Mucosa of rectum (tissue), 2 donors: Measurements from ENCODE around the gene TAS2R50.

ENCODE experiments used
- H3K27ac ChIP-seq, 2 donors: one replicate each; pipeline ENCODE4 v1.7.0; 2013; ENCODE audit warnings: inconsistent platforms in 2 of 2, low read depth in 2 of 2, low read length in 2 of 2
- H3K27me3 ChIP-seq, 2 donors: one replicate each; pipeline ENCODE4 v1.7.0; 2013; ENCODE audit warnings: low read length in 2 of 2; ENCODE audit not compliant: control insufficient read depth in 2 of 2, insufficient read depth in 2 of 2
- H3K36me3 ChIP-seq, 2 donors: one replicate each; pipeline ENCODE4 v1.7.0; 2013; ENCODE audit warnings: low read length in 2 of 2; ENCODE audit not compliant: control insufficient read depth in 2 of 2, insufficient read depth in 2 of 2
- H3K4me1 ChIP-seq, 2 donors: one replicate each; pipeline ENCODE4 v1.7.0; 2013; ENCODE audit warnings: low read length in 2 of 2, mild to moderate bottlenecking in 1 of 2; ENCODE audit not compliant: control insufficient read depth in 2 of 2, insufficient read depth in 2 of 2
- H3K4me3 ChIP-seq, 2 donors: one replicate each; pipeline ENCODE4 v1.7.0; 2013; ENCODE audit warnings: low read length in 2 of 2
- H3K9ac ChIP-seq, 2 donors: one replicate each; pipeline ENCODE4 v1.7.0; 2013; ENCODE audit warnings: low read length in 2 of 2, low read depth in 1 of 2, mild to moderate bottlenecking in 1 of 2
- H3K9me3 ChIP-seq, 2 donors: one replicate each; pipeline ENCODE4 v1.7.0; 2013; ENCODE audit warnings: low read length in 2 of 2; ENCODE audit not compliant: control insufficient read depth in 2 of 2
- donor health status: healthy.
- donor health status: Normal muscosa, but diverticular disease.

TAS2R50 gene

DNA sequence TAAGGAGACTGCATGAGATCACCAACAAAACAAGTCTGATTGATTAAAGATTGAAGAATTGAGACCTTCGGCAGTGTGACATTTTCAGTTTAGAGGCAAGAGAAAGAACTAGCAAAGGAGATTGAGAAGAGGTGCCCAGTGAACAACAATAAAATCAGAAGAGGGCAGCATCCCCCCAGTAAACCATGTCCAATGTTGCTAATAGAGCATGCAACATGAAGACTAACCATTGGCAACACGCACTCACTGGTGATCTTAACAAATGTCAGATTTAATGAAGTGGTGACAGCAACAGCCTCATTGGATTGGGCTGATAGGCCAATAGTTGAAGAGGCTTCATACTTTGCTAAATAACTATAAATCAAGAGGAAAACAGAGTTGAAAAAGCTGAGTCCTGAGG is 26.9 kb downstream of the TAS2R50 start:
- Histone ChIP-seq H3K9ac (no peak overlapping the region), H3K27ac (no peak overlapping the region), H3K36me3 (no peaks in the 10 kb centered on the region), H3K4me3 (no peak overlapping the region), H3K27me3 (no peaks in the 10 kb centered on the region), H3K9me3 (no peaks in the 10 kb centered on the region), H3K4me1 (no peaks in the 10 kb centered on the region)

- Histone ChIP-seq H3K4me3 (no peak overlapping the region), H3K27ac (no peak overlapping the region), H3K9me3 (no peaks in the 10 kb centered on the region), H3K9ac (no peak overlapping the region), H3K4me1 (no peaks in the 10 kb centered on the region), H3K36me3 (no peaks in the 10 kb centered on the region), H3K27me3 (no peaks in the 10 kb centered on the region)
These were observed 29.0 kb downstream of the TAS2R50 start for GRCh38 chr12:10957741-10958140.

DNA sequence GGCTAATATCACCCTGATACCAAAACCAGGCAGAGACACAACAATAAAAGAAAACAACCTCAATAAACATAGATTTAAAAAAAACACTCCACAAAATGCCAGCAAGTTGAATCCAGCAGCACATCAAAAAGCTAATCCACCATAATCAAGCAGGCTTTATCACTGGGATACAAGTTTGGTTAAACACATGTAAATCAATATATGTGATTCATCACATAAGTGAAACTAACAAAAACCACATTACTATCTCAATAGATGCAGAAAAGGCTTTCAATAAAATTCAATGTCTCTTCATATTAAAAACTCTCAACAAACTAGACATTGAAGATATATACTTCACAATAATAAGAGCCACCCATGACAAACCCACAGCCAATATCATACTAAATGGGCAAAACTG is 30.6 kb downstream of the TAS2R50 start:
- Histone ChIP-seq H3K9ac (no peak overlapping the region), H3K4me3 (no peak overlapping the region), H3K27ac (no peak overlapping the region), H3K27me3 (no peaks in the 10 kb centered on the region), H3K36me3 (no peaks in the 10 kb centered on the region), H3K4me1 (no peaks in the 10 kb centered on the region), H3K9me3 (no peaks in the 10 kb centered on the region)

GRCh38 chr12:10952645-10953044 is 34.1 kb downstream of the TAS2R50 start:
- Histone ChIP-seq H3K9me3 (no peaks in the 10 kb centered on the region), H3K36me3 (peaks cover 0 to 3% of the 10 kb centered on the region in 2 donors), H3K9ac (no peak overlapping the region), H3K27ac (no peak overlapping the region), H3K27me3 (no peaks in the 10 kb centered on the region), H3K4me1 (no peaks in the 10 kb centered on the region), H3K4me3 (no peak overlapping the region)

DNA sequence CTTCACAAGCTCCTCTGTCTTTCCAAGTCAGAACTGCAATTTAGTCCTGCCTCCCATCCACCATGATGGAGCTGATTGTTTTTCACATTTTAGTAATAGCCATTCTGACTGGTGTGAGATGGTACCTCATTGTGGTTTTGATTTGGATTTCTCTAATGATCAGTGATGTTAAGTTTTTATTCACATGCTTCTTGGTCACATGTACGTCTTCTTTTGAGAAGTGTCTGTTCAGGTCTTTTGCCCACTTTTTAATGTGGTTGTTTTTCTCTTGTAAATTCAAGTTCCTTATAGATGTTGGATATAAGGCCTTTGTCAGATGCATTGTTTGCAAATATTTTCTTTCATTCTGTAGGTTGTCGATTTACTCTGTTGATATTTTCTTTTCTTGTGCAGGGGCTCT is 43.5 kb downstream of the TAS2R50 start:
- H3K27ac ChIP-seq, result no peak overlapping the region

GRCh38 chr12:10941916-10942607 is 44.6 kb downstream of the TAS2R50 start:
- H3K27me3 ChIP-seq, result no peaks in the 10 kb centered on the region
- H3K9me3 ChIP-seq, result no peaks in the 10 kb centered on the region
- no peak overlapping the region for H3K4me3 ChIP-seq
- no peak overlapping the region for H3K9ac ChIP-seq
- H3K36me3 ChIP-seq, result no peaks in the 10 kb centered on the region
- H3K4me1 ChIP-seq, result no peaks in the 10 kb centered on the region
- no peak overlapping the region for H3K27ac ChIP-seq

More for the DNA sequence above, 43.5 kb downstream of the TAS2R50 start:
- Histone ChIP-seq H3K9me3 (no peaks in the 10 kb centered on the region), H3K36me3 (no peaks in the 10 kb centered on the region), H3K9ac (no peak overlapping the region), H3K4me3 (no peak overlapping the region), H3K4me1 (no peaks in the 10 kb centered on the region), H3K27me3 (no peaks in the 10 kb centered on the region)

GRCh38 chr12:10941369-10941768 is 45.3 kb downstream of the TAS2R50 start:
- Histone ChIP-seq H3K36me3 (no peaks in the 10 kb centered on the region), H3K27ac (no peak overlapping the region), H3K4me1 (no peaks in the 10 kb centered on the region), H3K4me3 (no peak overlapping the region), H3K27me3 (no peaks in the 10 kb centered on the region), H3K9me3 (no peaks in the 10 kb centered on the region), H3K9ac (no peak overlapping the region)

- Histone ChIP-seq H3K36me3 (no peaks in the 10 kb centered on the region), H3K9ac (no peak overlapping the region), H3K4me1 (no peaks in the 10 kb centered on the region)
These were observed 46.3 kb downstream of the TAS2R50 start for GRCh38 chr12:10940389-10940788.

GRCh38 chr12:10939163-10939562 is 47.5 kb downstream of the TAS2R50 start, which contains the start of gene TAS2R14:
TSS of gene TAS2R14 (minus strand) at chr12:10939263. CDS start at chr12:10939207, 56 bp downstream.
- Histone ChIP-seq H3K4me1 (no peaks in the 10 kb centered on the region), H3K27me3 (no peaks in the 10 kb centered on the region), H3K4me3 (no peak within 1 kb of the TSS), H3K9ac (no peak within 1 kb of the TSS), H3K9me3 (no peaks in the 10 kb centered on the region), H3K27ac (no peak within 1 kb of the TSS), H3K36me3 (no peaks in the 10 kb centered on the region)

More at GRCh38 chr12:10940389-10940788, 46.3 kb downstream of the TAS2R50 start:
- Histone ChIP-seq H3K27me3 (no peaks in the 10 kb centered on the region), H3K27ac (no peak overlapping the region), H3K9me3 (no peaks in the 10 kb centered on the region), H3K4me3 (no peak overlapping the region)

- H3K36me3 ChIP-seq, result no peaks in the 10 kb centered on the region
- no peaks in the 10 kb centered on the region for H3K4me1 ChIP-seq
- H3K4me3 ChIP-seq, result no peak overlapping the region
- no peaks in the 10 kb centered on the region for H3K9me3 ChIP-seq
- no peaks in the 10 kb centered on the region for H3K27me3 ChIP-seq
- H3K27ac ChIP-seq, result no peak overlapping the region
- no peak overlapping the region for H3K9ac ChIP-seq
These were observed 50.2 kb downstream of the TAS2R50 start for GRCh38 chr12:10936506-10936905.
